Spleen (tissue), 7 donors: ENCODE data around the gene EGLN3.

ENCODE experiments used
- POLR2A ChIP-seq, 3 donors: fragments of 450-650 bp; IDR thresholded peaks; one replicate each; pipeline ENCODE4 v1.5.1; 2017; ENCODE audit warnings: antibody characterized with exemption in 3 of 3, mild to moderate bottlenecking in 1 of 3
- TF ChIP-seq, protein P1 (sequence below), 11 experiments: fragments of 200-600 bp in 7 of 11; fragments of 450-650 bp in 4 of 11; sonication (generic) in 4 of 11; IDR thresholded peaks in 8 of 11; conservative IDR thresholded peaks in 3 of 11; 1 replicate in 7 of 11; 2 replicates in 4 of 11; pipeline versions ENCODE4 v1.4.0 to v1.8.0; 2016 to 2021; ENCODE audit warnings: antibody characterized with exemption in 11 of 11, inconsistent platforms in 4 of 11, mild to moderate bottlenecking in 1 of 11
- donor health status: DM: no; HTN: no; CAD: no; lungs with moderate emphysema.
- donor health status: DM: no; HTN: no; CAD: no.
- donor health status: DM: no; HTN: no; CAD: no.

DNA sequence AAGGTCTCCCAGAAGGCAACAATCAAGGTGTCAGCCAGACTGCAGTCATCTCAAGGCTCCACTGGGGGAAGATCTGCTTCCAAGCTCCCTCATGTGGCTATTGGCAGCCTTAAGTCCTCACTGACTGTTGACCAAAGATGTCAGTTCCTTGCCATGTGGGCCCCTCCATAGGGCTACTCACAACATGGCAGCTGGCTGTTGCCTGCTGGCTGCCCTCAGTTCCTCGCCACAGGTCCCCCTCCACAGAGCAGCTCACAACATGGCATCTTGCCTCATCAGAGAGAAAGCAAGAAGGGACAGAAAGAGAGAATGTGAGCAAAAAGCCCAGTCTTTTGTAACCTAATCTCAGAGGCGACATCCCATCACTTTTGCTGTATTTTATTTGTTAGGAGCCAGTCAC is 34.4 kb upstream of the EGLN3 start:
- no peak for TF ChIP-seq POLR2A (IDR thresholded peaks at IDR 0.05)
- TF ChIP-seq, protein P1, sequence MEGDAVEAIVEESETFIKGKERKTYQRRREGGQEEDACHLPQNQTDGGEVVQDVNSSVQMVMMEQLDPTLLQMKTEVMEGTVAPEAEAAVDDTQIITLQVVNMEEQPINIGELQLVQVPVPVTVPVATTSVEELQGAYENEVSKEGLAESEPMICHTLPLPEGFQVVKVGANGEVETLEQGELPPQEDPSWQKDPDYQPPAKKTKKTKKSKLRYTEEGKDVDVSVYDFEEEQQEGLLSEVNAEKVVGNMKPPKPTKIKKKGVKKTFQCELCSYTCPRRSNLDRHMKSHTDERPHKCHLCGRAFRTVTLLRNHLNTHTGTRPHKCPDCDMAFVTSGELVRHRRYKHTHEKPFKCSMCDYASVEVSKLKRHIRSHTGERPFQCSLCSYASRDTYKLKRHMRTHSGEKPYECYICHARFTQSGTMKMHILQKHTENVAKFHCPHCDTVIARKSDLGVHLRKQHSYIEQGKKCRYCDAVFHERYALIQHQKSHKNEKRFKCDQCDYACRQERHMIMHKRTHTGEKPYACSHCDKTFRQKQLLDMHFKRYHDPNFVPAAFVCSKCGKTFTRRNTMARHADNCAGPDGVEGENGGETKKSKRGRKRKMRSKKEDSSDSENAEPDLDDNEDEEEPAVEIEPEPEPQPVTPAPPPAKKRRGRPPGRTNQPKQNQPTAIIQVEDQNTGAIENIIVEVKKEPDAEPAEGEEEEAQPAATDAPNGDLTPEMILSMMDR (IDR thresholded peaks at IDR 0.05 in 8 of 11, conservative IDR thresholded peaks at IDR 0.05 in 3 of 11), result no peak
